ENCODE measurements around the gene ALPL.

Gene ALPL

GRCh38 chr1:21491488-21492355 lies 17.5 kb upstream of the ALPL start:
- no peak overlapping the region for H3K4me3 ChIP-seq (IDR thresholded peaks at IDR 0.05; ENCODE audit: insufficient read depth, low read depth, low read length)
- H3K27ac ChIP-seq, result no peak overlapping the region
- no peaks in the 10 kb centered on the region for H3K79me2 ChIP-seq (ENCODE audit: insufficient read depth, low read depth)
- H3K27me3 ChIP-seq (ENCODE audit: insufficient read depth, low read depth), result peaks cover 11% of the 10 kb centered on the region; the same call in 1 of the 2 replicates
- H3K9ac ChIP-seq, result no peak overlapping the region
- TF ChIP-seq CTCF (conservative IDR thresholded peaks at IDR 0.05; ENCODE audit: low read depth, low read length), result no peak
- no peaks in the 10 kb centered on the region for H4K20me1 ChIP-seq (ENCODE audit: insufficient read depth)
- no peak overlapping the region for H2AFZ ChIP-seq (ENCODE audit: low read depth)
- no peaks in the 10 kb centered on the region for H3K36me3 ChIP-seq (ENCODE audit: insufficient read depth)
- no peak overlapping the region for H3K4me2 ChIP-seq
- peaks cover 6% of the 10 kb centered on the region for H3K4me1 ChIP-seq (ENCODE audit: low read depth, poor library complexity, severe bottlenecking)

GRCh38 chr1:21492356-21492625 lies 16.9 kb upstream of the ALPL start:
- Histone ChIP-seq H3K4me3 (IDR thresholded peaks at IDR 0.05; ENCODE audit: insufficient read depth, low read depth, low read length) (no peak overlapping the region), H3K36me3 (ENCODE audit: insufficient read depth) (no peaks in the 10 kb centered on the region), H3K79me2 (ENCODE audit: insufficient read depth, low read depth) (no peaks in the 10 kb centered on the region), H3K9ac (no peak overlapping the region), H2AFZ (ENCODE audit: low read depth) (no peak overlapping the region), H3K27ac (no peak overlapping the region), H3K4me2 (no peak overlapping the region), H3K4me1 (ENCODE audit: low read depth, poor library complexity, severe bottlenecking) (peaks cover 6% of the 10 kb centered on the region), H4K20me1 (ENCODE audit: insufficient read depth) (no peaks in the 10 kb centered on the region), H3K27me3 (ENCODE audit: insufficient read depth, low read depth) (peaks cover 11% of the 10 kb centered on the region; the same call in 1 of the 2 replicates)
- TF ChIP-seq CTCF (conservative IDR thresholded peaks at IDR 0.05; ENCODE audit: low read depth, low read length), result no peak

- no peaks in the 10 kb centered on the region for H3K79me2 ChIP-seq (ENCODE audit: insufficient read depth, low read depth)
- H3K4me1 ChIP-seq (ENCODE audit: low read depth, poor library complexity, severe bottlenecking), result peaks cover 6% of the 10 kb centered on the region
- no peaks in the 10 kb centered on the region for H3K36me3 ChIP-seq (ENCODE audit: insufficient read depth)
- no peak for TF ChIP-seq CTCF (conservative IDR thresholded peaks at IDR 0.05; ENCODE audit: low read depth, low read length)
- H3K9ac ChIP-seq, result no peak overlapping the region
- no peak overlapping the region for H3K27ac ChIP-seq
- H3K4me3 ChIP-seq (IDR thresholded peaks at IDR 0.05; ENCODE audit: insufficient read depth, low read depth, low read length), result no peak overlapping the region
- no peak overlapping the region for H3K4me2 ChIP-seq
- no peak overlapping the region for H2AFZ ChIP-seq (ENCODE audit: low read depth)
- H3K27me3 ChIP-seq (ENCODE audit: insufficient read depth, low read depth), result peaks cover 11% of the 10 kb centered on the region; the same call in 1 of the 2 replicates
- no peaks in the 10 kb centered on the region for H4K20me1 ChIP-seq (ENCODE audit: insufficient read depth)
Measured at GRCh38 chr1:21494196-21494595, 15.0 kb upstream of the ALPL start.

GRCh38 chr1:21495225-21495820 lies 13.9 kb upstream of the ALPL start:
- no peak overlapping the region for H3K4me2 ChIP-seq
- no peak overlapping the region for H3K9ac ChIP-seq
- H3K27ac ChIP-seq, result no peak overlapping the region
- no peaks in the 10 kb centered on the region for H3K36me3 ChIP-seq (ENCODE audit: insufficient read depth)
- H3K79me2 ChIP-seq (ENCODE audit: insufficient read depth, low read depth), result no peaks in the 10 kb centered on the region
- no peak for TF ChIP-seq CTCF (conservative IDR thresholded peaks at IDR 0.05; ENCODE audit: low read depth, low read length)
- H3K27me3 ChIP-seq (ENCODE audit: insufficient read depth, low read depth), result peaks cover 11% of the 10 kb centered on the region; the same call in 1 of the 2 replicates
- no peaks in the 10 kb centered on the region for H4K20me1 ChIP-seq (ENCODE audit: insufficient read depth)
- peaks cover 6% of the 10 kb centered on the region for H3K4me1 ChIP-seq (ENCODE audit: low read depth, poor library complexity, severe bottlenecking)
- H2AFZ ChIP-seq (ENCODE audit: low read depth), result no peak overlapping the region
- no peak overlapping the region for H3K4me3 ChIP-seq (IDR thresholded peaks at IDR 0.05; ENCODE audit: insufficient read depth, low read depth, low read length)
